RWPE2 (cell line): ENCODE data around the gene TRPV2.
A peak's percentile ranks its signal among the peaks of the same experiment; 100 is the strongest.

Experiments
- ATAC-seq: fragments of 200-7000 bp; cut with Tn5 transposase; 3 replicates; pipeline ENCODE4 v1.9.1; 2021; ENCODE audit warnings: low read depth
- DNase-seq: peaks from one replicate; pipeline ENCODE4 v3.0.0-alpha.2; 2020; ENCODE audit warnings: low spot score
- H3K27ac ChIP-seq: fragments of 450-650 bp; 2 replicates; pipeline ENCODE4 v1.5.1; 2017; ENCODE audit warnings: mild to moderate bottlenecking; ENCODE audit not compliant: poor library complexity, severe bottlenecking
- H3K27me3 ChIP-seq: fragments of 250-450 bp; sonication (Bioruptor Pico); 2 replicates; pipeline ENCODE4 v1.5.1; 2021; ENCODE audit warnings: mild to moderate bottlenecking, moderate library complexity; ENCODE audit not compliant: insufficient read depth, poor library complexity, severe bottlenecking
- H3K36me3 ChIP-seq: fragments of 250-450 bp; sonication (Bioruptor Pico); 2 replicates; pipeline ENCODE4 v1.5.1; 2020; ENCODE audit warnings: low read depth, mild to moderate bottlenecking, moderate library complexity
- H3K4me1 ChIP-seq: fragments of 250-450 bp; sonication (Bioruptor Pico); 2 replicates; pipeline ENCODE4 v1.5.1; 2021; ENCODE audit warnings: mild to moderate bottlenecking, moderate library complexity; ENCODE audit not compliant: insufficient read depth, poor library complexity, severe bottlenecking
- H3K4me3 ChIP-seq: fragments of 250-450 bp; sonication (Bioruptor Pico); 2 replicates; pipeline ENCODE4 v1.5.1; 2021; ENCODE audit warnings: mild to moderate bottlenecking, moderate library complexity; ENCODE audit not compliant: severe bottlenecking
- H3K9me3 ChIP-seq: fragments of 250-450 bp; sonication (Bioruptor Pico); 2 replicates; pipeline ENCODE4 v1.5.1; 2021; ENCODE audit warnings: mild to moderate bottlenecking, moderate library complexity; ENCODE audit not compliant: severe bottlenecking
- TF ChIP-seq, protein P1 (sequence below): fragments of 450-650 bp; IDR thresholded peaks from one replicate; pipeline ENCODE4 v1.5.1; 2017; ENCODE audit warnings: mild to moderate bottlenecking, moderate library complexity; ENCODE audit not compliant: poor library complexity, severe bottlenecking

The TRPV2 gene

DNA sequence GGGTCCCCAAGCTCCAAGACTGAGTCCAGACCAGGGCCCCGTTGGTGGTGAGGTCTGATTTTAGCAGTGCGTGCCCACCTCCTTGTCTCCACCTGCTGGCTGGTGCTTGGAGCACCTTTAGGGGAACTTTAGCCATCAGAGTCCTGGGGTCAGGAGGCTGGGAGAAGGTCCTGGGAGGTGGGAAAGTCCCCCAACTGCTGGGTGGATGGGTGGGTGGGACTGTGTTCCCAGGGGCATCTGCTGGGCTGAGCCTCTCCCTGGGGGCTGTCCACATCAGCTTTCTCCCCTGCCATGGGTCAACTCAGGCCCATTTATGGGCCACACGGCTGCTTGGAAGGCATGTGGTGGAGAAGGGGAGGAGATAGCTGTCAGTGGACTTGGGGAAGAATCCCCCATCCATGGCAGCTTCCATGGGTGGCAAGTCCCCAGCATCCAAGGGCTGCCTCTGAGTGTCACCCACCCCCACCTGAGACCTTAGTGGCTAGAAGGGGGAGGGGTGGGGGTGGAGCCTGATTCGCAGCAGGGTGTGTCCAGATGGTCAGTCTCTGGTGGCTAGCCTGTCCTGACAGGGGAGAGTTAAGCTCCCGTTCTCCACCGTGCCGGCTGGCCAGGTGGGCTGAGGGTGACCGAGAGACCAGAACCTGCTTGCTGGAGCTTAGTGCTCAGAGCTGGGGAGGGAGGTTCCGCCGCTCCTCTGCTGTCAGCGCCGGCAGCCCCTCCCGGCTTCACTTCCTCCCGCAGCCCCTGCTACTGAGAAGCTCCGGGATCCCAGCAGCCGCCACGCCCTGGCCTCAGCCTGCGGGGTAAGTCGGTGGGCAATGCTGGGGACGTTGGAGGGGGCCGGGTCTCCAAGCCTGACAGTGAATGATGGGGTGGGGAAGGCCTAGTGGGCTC is at the start of gene TRPV2:
Gene TRPV2 (plus strand): TSS at position 541 of the 894 bp plus-strand sequence. CDS start 2,098 bp downstream, outside the sequence.
- Histone ChIP-seq H3K4me1 (peaks cover 18% of the 10 kb centered on the region), H3K27me3 (no peaks in the 10 kb centered on the region), H3K4me3 (no peak within 1 kb of the TSS), H3K9me3 (no peaks in the 10 kb centered on the region), H3K36me3 (no peaks in the 10 kb centered on the region), H3K27ac (no peak within 1 kb of the TSS)
- DNase-seq (no peak), ATAC-seq (no peak)
- TF ChIP-seq, protein P1, sequence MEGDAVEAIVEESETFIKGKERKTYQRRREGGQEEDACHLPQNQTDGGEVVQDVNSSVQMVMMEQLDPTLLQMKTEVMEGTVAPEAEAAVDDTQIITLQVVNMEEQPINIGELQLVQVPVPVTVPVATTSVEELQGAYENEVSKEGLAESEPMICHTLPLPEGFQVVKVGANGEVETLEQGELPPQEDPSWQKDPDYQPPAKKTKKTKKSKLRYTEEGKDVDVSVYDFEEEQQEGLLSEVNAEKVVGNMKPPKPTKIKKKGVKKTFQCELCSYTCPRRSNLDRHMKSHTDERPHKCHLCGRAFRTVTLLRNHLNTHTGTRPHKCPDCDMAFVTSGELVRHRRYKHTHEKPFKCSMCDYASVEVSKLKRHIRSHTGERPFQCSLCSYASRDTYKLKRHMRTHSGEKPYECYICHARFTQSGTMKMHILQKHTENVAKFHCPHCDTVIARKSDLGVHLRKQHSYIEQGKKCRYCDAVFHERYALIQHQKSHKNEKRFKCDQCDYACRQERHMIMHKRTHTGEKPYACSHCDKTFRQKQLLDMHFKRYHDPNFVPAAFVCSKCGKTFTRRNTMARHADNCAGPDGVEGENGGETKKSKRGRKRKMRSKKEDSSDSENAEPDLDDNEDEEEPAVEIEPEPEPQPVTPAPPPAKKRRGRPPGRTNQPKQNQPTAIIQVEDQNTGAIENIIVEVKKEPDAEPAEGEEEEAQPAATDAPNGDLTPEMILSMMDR: peak; percentile 45

GRCh38 chr17:16371742-16372141 is 43.6 kb upstream of the TRPV2 start:
- Histone ChIP-seq H3K27me3 (no peaks in the 10 kb centered on the region), H3K4me1 (peaks cover 6% of the 10 kb centered on the region), H3K27ac (no peak overlapping the region), H3K36me3 (no peaks in the 10 kb centered on the region), H3K4me3 (no peak overlapping the region), H3K9me3 (no peaks in the 10 kb centered on the region)
- peak; percentile 58; the same call in 2 of the 3 replicates for ATAC-seq
- DNase-seq: no peak
- TF ChIP-seq, protein P1: no peak

DNA sequence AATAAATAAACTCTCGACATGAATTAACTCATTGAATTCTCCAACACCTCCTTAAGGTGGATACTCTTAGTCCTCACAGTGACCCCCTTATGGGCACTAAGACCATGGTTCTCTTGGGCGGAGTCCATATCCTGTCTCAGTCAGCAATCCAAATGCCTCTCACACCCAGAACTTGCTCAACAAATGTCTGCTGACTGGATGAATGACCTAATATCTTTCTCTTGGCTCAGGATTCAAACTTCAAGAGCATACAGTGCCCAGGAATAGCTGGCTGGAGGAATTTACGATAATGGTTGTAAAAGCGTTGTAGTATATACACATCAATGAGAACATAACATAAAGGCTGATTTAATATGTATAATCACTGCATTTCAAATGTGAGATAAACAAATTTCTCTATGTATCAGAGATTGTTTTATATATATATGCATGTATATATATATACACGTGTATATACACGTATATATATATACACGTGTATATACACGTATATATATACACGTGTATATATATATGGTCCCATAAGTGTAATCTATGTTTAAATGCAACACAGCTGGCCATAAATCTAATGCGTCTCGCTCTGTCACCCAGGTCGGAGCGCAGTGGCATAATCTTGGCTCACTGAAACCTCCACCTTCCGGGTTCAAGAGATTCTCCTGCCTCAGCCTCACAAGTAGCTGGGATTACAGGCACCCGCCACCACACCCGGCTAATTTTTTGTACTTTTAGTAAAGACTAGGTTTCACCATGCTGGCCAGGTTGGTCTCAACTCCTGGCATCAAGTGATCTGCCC is 41.0 kb upstream of the TRPV2 start:
- no peak overlapping the region for H3K27ac ChIP-seq
- peaks cover 21% of the 10 kb centered on the region for H3K4me1 ChIP-seq

DNA sequence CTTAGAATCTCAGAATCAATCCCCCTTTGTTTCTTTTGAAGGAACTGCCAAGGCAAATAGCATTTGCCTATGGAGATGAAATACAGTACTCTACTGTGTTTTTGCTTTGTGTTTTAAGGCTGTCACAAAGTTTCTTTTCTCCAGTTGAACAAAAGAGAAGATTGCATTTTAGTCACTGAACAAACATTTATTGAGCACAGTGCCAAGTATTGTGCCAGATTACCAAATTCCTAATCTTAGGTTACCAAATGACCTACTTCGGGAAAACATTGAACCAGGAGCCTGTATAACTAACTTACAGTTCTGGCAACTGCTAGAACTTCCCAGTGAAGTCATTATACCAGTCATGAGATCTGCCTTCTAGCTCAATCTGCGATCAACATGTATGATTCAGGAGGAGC is 37.4 kb upstream of the TRPV2 start:
- DNase-seq (no peak), ATAC-seq (peak; percentile 15; the same call in 2 of the 3 replicates)
- TF ChIP-seq, protein P1: no peak
- H3K9me3 ChIP-seq: no peaks in the 10 kb centered on the region
- peaks cover 11% of the 10 kb centered on the region for H3K36me3 ChIP-seq
- no peak overlapping the region for H3K4me3 ChIP-seq
- no peaks in the 10 kb centered on the region for H3K27me3 ChIP-seq
- H3K4me1 ChIP-seq: peaks cover 27% of the 10 kb centered on the region
- peak overlapping the region; percentile 67 for H3K27ac ChIP-seq

More for the DNA sequence above, 41.0 kb upstream of the TRPV2 start:
- ATAC-seq: no peak
- Histone ChIP-seq H3K9me3 (no peaks in the 10 kb centered on the region), H3K36me3 (no peaks in the 10 kb centered on the region), H3K4me3 (no peak overlapping the region), H3K27me3 (no peaks in the 10 kb centered on the region)
- no peak for DNase-seq
- TF ChIP-seq, protein P1: no peak
